ENCODE data around the gene YWHAQ.

GRCh38 chr2:9668687-9669345 lies 38.0 kb upstream of the YWHAQ start:
- TF ChIP-seq CTCF (IDR thresholded peaks at IDR 0.05) (no peak), POLR2AphosphoS5 (IDR thresholded peaks at IDR 0.05) (no peak)

Measured in breast epithelium (tissue), 3 donors.